Cardiac muscle cell (in vitro differentiated cells and primary cell): ENCODE data around the gene PRPF6. TPM values are rescaled to one million over a fixed set of nuclear protein-coding genes. Genes with fewer than 3 reads are reported as not detected.
A peak's percentile ranks its signal among the peaks of the same experiment; 100 is the strongest.

Experiments used
- DNase-seq, 2 donors: peaks; one replicate each; pipeline versions ENCODE4 v3.0.0 to v3.0.0-alpha.2; 2010 to 2017; ENCODE audit warnings: low read depth in 1 of 2, low spot score in 1 of 2
- H3K27ac ChIP-seq: fragments of 200-600 bp; sonication (generic); 2 replicates; pipeline ENCODE4 v1.5.1; 2016
- H3K27me3 ChIP-seq: fragments of 200-600 bp; sonication (generic); 2 replicates; pipeline ENCODE4 v1.6.0; 2016; ENCODE audit warnings: control low read depth
- H3K36me3 ChIP-seq: fragments of 200-600 bp; sonication (generic); 2 replicates; pipeline ENCODE4 v1.5.1; 2016; ENCODE audit warnings: control low read depth
- H3K4me1 ChIP-seq: fragments of 200-600 bp; sonication (generic); 2 replicates; pipeline ENCODE4 v1.8.1; 2017; ENCODE audit warnings: low read depth, mild to moderate bottlenecking, mixed run types
- H3K4me3 ChIP-seq: fragments of 200-600 bp; sonication (generic); 2 replicates; pipeline ENCODE4 v1.5.1; 2016; ENCODE audit warnings: mild to moderate bottlenecking
- H3K9me3 ChIP-seq: fragments of 200-600 bp; sonication (generic); 2 replicates; pipeline ENCODE4 v1.5.1; 2017; ENCODE audit warnings: low read depth, mild to moderate bottlenecking, control low read depth
- polyA plus RNA-seq: library from polyadenylated mRNA; unstranded; fragments of >200 nt; fragmentation: Nextera tagmentation; extraction: Ambion mirVana; gene quantifications from 2 replicates; pipeline ENCODE4 v1.2.1, GENCODE V29; 2016
- total RNA-seq: library from RNA; depleted of rRNA; stranded (reverse); fragments of >200 nt; gene quantifications from 2 replicates; pipeline ENCODE4 v1.2.3, GENCODE V29; 2016
- TF ChIP-seq, protein P1 (sequence below): IDR thresholded peaks from 2 replicates; pipeline ENCODE4 v1.5.1; 2012; ENCODE audit warnings: low read depth, mild to moderate bottlenecking, low read length

The PRPF6 gene
- total and polyA plus RNA-seq, 2 experiments from 2014 or later, result 67.6 to 73.5 TPM

DNA sequence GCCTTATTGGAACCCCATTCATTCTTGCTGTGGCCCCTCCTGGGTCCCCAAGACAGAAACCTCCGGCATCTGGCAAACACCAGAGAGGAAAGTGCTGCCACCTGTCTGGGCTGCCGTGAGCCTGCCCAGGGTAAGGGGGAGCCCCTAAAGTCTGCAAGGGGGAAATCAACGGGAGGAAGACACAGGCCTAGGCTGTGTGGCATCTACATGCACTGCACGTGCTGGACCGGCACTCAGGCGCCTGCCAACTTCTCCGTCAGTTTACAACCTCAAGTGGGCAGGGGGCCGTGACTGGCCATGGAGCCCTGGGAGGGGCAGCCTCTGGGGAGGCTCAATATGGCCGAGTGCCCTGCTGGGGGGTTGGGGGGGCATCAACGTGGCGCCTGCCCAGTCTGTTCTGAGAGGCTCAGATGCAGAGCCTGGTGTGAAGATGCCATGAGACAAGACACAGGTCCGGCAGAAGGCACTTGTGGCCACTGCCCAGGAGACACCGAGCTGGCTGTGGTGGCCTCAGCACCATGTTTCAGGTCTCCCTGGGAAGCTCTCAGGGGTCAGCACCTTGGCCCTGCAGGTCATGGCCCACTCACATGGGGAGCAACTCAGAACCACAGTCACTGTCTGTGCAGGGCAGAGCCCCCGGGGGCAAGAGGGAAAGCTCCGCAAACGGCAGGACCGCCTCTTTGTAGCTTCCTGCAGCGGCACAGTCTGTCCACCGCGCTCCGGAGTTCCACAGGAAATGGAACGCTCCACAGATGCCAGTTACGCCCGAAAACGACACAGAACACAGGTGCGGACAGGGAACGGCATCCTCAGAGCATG lies 33.1 kb upstream of the PRPF6 start:
- Histone ChIP-seq H3K36me3 (peaks cover 17% of the 10 kb centered on the region), H3K9me3 (no peaks in the 10 kb centered on the region), H3K27ac (peak overlapping the region; percentile 64), H3K4me1 (peaks cover 28% of the 10 kb centered on the region), H3K4me3 (no peak overlapping the region), H3K27me3 (no peaks in the 10 kb centered on the region)
- DNase-seq, result no peak
- TF ChIP-seq, protein P1, sequence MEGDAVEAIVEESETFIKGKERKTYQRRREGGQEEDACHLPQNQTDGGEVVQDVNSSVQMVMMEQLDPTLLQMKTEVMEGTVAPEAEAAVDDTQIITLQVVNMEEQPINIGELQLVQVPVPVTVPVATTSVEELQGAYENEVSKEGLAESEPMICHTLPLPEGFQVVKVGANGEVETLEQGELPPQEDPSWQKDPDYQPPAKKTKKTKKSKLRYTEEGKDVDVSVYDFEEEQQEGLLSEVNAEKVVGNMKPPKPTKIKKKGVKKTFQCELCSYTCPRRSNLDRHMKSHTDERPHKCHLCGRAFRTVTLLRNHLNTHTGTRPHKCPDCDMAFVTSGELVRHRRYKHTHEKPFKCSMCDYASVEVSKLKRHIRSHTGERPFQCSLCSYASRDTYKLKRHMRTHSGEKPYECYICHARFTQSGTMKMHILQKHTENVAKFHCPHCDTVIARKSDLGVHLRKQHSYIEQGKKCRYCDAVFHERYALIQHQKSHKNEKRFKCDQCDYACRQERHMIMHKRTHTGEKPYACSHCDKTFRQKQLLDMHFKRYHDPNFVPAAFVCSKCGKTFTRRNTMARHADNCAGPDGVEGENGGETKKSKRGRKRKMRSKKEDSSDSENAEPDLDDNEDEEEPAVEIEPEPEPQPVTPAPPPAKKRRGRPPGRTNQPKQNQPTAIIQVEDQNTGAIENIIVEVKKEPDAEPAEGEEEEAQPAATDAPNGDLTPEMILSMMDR, result no peak

DNA sequence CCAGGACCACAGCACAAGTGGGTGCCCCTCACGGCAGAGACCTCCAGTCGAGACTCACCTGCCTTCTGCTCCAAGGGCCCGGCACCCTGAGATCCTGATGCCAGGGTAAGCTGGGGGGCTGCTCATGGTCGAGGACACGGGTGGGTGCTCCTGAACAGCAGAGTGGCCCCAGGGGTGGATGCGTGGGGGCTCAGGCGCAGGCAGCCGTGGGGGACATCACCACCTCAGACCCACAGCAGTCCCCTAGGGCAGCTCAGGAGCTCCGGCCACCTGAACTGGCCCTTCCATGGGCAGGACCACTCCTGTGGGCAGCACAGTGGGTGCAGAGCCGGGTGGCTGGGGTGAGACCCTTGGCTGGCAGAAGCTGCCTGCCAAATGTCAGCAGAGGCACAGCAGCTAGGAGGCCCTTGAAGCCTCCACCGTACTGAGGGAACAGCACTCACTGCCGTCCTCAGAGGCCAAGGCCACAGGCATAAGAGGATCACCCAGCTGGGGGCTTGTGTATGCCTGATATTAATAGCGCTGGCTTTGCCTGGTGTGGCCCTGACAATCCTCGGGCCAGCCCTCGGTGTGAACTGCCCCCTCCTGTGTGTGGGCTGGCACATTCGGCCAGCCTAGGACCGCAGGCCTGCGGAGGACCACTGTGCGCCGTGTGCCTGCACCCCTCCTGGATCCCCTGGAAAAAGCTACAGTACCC lies 30.1 kb upstream of the PRPF6 start:
- Histone ChIP-seq H3K9me3 (no peaks in the 10 kb centered on the region), H3K4me1 (peaks cover 42% of the 10 kb centered on the region), H3K4me3 (no peak overlapping the region), H3K27ac (peak overlapping the region; percentile 84), H3K36me3 (peaks cover under 1% of the 10 kb centered on the region), H3K27me3 (no peaks in the 10 kb centered on the region)
- TF ChIP-seq, protein P1, result no peak
- peak in 1 of 2 donors; percentile 77 for DNase-seq

DNA sequence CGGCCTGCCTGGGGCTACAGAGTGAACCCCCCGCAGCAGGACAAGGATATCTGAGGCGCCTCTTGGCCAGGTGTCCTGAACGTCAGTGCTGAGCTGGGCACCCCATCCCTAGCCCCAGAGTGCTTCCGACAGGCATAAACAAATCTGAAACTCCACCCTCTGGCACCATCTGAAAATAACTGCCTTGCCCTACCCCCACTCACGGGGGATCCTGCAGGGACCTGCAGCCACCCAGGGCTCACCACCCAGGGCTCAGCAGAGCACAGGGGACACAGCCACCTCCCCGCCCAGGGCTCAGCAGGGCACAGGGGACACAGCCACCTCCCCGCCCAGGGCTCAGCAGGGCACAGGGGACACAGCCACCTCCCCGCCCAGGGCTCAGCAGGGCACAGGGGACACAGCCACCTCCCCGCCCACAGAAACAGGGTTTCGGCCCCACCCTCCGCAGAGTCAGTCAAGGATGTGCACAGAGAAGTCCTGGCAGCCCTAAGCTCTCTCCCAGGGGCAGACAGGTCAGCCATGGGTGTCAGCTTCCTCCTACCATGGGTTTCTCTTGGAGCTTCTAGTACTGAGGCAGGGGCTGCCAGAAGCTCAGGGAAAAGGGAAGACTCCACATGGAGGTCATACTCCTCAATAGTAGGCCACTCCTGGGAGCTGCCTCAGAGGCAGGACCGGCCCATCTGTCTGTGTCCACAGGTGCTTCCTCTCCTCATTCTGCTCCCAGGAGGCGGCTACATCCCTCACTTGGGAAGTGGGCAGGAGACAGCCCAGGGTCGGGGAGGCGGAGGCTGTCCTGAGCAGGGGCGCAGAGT lies 29.3 kb upstream of the PRPF6 start:
- Histone ChIP-seq H3K36me3 (no peaks in the 10 kb centered on the region), H3K4me1 (peaks cover 42% of the 10 kb centered on the region), H3K4me3 (no peak overlapping the region), H3K27me3 (no peaks in the 10 kb centered on the region), H3K27ac (peak overlapping the region; percentile 84), H3K9me3 (no peaks in the 10 kb centered on the region)
- DNase-seq, result no peak
- TF ChIP-seq, protein P1, result no peak

DNA sequence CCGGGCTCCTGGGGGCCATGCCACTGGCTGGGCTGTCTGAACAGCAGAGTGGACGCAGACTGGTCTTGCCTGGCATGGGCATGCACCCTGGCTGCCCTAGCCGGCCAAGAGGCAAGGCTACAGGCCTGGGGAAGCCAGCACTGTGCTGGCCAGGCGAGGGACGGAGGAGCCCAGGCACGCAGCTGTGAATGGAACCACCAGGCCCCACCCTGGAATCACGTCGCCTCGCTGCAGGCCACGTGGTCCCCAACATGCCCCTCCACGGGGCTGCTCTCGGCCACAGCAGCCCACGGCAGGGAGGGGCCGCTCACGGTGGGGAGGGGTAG lies 28.8 kb upstream of the PRPF6 start:
- TF ChIP-seq, protein P1, result no peak
- peak overlapping the region; percentile 84 for H3K27ac ChIP-seq
- H3K27me3 ChIP-seq, result no peaks in the 10 kb centered on the region
- peaks cover 42% of the 10 kb centered on the region for H3K4me1 ChIP-seq
- H3K36me3 ChIP-seq, result no peaks in the 10 kb centered on the region
- DNase-seq, result no peak
- no peak overlapping the region for H3K4me3 ChIP-seq
- no peaks in the 10 kb centered on the region for H3K9me3 ChIP-seq

DNA sequence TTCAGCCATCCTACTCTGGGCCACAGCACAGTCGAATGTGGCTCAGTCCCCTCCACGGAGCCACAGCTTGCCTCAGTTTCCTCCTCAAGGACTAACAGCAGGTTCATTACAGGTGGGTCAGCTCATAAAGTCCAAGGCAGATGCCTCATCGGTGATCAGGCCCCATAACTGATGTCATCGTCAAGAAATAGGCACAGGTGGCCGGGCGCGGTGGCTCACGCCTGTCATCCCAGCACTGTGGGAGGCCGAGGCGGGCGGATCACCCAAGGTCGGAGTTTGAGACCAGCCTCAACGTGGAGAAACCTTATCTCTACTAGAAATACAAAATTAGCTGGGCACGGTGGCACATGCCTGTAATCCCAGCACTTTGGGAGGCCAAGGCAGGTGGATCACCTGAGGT lies 28.2 kb upstream of the PRPF6 start:
- H3K9me3 ChIP-seq, result no peaks in the 10 kb centered on the region

More for the DNA sequence above, 28.2 kb upstream of the PRPF6 start:
- Histone ChIP-seq H3K27ac (no peak overlapping the region), H3K36me3 (no peaks in the 10 kb centered on the region), H3K27me3 (no peaks in the 10 kb centered on the region), H3K4me3 (no peak overlapping the region), H3K4me1 (peaks cover 42% of the 10 kb centered on the region)
- TF ChIP-seq, protein P1, result no peak
- DNase-seq, result no peak
